Mesothelial cell of epicardium (in vitro differentiated cells): ENCODE measurements around the gene SEC22A. TPM values are rescaled to one million over a fixed set of nuclear protein-coding genes. Genes with fewer than 3 reads are reported as not detected.

Experiments
- DNase-seq, 2 experiments: peaks; one replicate each; pipeline ENCODE4 v3.0.0; 2021; ENCODE audit warnings: low spot score in 2 of 2; ENCODE audit not compliant: unreplicated experiment in 2 of 2
- H3K27ac Mint-ChIP-seq: 2 replicates; pipeline ENCODE4 v1.8.0; 2021; ENCODE audit warnings: mixed read lengths
- H3K27me3 Mint-ChIP-seq: 2 replicates; pipeline ENCODE4 v1.8.0; 2021; ENCODE audit warnings: low read depth, mixed read lengths
- H3K36me3 Mint-ChIP-seq: 2 replicates; pipeline ENCODE4 v1.8.0; 2021; ENCODE audit warnings: mixed read lengths
- H3K4me1 Mint-ChIP-seq: 2 replicates; pipeline ENCODE4 v1.8.0; 2021; ENCODE audit warnings: mixed read lengths
- H3K4me3 Mint-ChIP-seq: 2 replicates; pipeline ENCODE4 v1.8.0; 2021; ENCODE audit warnings: mild to moderate bottlenecking, moderate library complexity, mixed read lengths
- H3K9me3 Mint-ChIP-seq: 2 replicates; pipeline ENCODE4 v1.8.0; 2021; ENCODE audit warnings: mixed read lengths
- total RNA-seq: library from RNA; stranded (reverse); gene quantifications from 3 replicates; pipeline ENCODE4 v1.2.1, GENCODE V29; 2021
- TF ChIP-seq, protein P1 (sequence below): fragments of 200-600 bp; sonication (generic); IDR thresholded peaks from one replicate; pipeline ENCODE4 v1.5.0; 2021; ENCODE audit warnings: antibody characterized with exemption; ENCODE audit not compliant: unreplicated experiment

SEC22A gene
- total RNA-seq, 1 donor from 2014 or later = 16.3 TPM

DNA sequence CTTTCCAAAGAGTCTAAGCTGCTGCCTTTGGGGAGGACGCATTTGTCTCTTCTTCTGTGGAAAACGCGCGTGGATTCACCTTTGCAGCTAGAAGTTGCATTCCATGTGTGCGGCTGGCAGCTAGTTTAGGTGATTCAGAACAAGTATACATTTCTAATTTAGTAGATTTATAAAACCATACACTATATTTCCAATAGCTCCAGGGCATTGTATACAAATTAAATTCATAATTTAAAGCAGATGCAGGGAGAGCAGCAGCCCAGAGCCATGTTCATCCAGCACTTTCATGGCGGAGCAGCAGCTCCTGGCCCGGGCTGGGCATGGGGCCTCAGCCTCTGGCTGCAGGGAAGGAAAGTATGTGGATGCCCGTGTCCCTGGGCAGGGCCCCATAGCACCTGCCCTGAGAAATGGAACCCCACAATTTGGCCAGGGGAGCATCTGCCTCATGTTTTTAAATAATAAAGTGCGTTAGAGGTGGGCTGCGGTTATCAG lies 42.8 kb upstream of the SEC22A start:
- H3K36me3 Mint-ChIP-seq = peaks cover 8% of the 10 kb centered on the region
- TF ChIP-seq, protein P1, sequence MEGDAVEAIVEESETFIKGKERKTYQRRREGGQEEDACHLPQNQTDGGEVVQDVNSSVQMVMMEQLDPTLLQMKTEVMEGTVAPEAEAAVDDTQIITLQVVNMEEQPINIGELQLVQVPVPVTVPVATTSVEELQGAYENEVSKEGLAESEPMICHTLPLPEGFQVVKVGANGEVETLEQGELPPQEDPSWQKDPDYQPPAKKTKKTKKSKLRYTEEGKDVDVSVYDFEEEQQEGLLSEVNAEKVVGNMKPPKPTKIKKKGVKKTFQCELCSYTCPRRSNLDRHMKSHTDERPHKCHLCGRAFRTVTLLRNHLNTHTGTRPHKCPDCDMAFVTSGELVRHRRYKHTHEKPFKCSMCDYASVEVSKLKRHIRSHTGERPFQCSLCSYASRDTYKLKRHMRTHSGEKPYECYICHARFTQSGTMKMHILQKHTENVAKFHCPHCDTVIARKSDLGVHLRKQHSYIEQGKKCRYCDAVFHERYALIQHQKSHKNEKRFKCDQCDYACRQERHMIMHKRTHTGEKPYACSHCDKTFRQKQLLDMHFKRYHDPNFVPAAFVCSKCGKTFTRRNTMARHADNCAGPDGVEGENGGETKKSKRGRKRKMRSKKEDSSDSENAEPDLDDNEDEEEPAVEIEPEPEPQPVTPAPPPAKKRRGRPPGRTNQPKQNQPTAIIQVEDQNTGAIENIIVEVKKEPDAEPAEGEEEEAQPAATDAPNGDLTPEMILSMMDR = no peak
- no peak overlapping the region for H3K4me3 Mint-ChIP-seq
- H3K27ac Mint-ChIP-seq = no peak overlapping the region
- no peaks in the 10 kb centered on the region for H3K4me1 Mint-ChIP-seq
- no peaks in the 10 kb centered on the region for H3K27me3 Mint-ChIP-seq
- DNase-seq = no peak
- H3K9me3 Mint-ChIP-seq = no peaks in the 10 kb centered on the region

DNA sequence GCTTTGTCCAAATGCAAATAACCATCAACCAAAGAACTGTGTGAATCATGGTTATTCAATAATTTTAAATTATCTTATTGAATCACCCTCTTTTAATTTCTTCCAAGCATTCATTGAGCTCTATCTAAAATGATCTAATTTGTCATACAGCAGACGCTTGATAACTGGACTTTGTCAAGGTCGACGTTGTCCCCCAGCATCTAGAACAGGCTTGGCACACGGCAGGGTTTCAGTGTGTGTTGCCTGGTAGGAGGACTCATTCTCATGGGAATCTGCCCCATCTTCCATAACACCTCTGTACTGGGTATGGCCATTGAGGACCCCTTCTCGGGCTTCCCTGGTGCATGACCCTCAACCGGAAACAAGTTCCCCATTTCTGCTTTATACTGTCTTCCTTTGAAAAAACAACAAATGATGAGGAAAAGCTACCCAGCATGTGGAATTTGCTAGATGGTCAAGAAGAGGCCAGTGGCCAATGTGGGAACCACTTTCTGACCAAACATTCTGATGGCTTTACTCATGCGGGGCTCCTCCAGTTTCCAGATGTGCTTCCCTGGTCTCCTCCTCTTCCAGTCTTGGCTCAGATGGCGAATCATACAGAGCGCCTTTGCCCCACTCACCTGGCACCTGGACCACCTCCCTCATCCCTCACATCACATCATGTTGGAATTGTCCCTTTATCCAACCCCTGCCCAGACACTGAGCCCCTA lies 41.7 kb upstream of the SEC22A start:
- Mint-ChIP-seq H3K9me3 (peaks cover 4% of the 10 kb centered on the region), H3K4me1 (no peaks in the 10 kb centered on the region), H3K27ac (no peak overlapping the region), H3K36me3 (peaks cover 20% of the 10 kb centered on the region), H3K27me3 (no peaks in the 10 kb centered on the region), H3K4me3 (no peak overlapping the region)
- TF ChIP-seq, protein P1 = no peak
- DNase-seq = no peak

DNA sequence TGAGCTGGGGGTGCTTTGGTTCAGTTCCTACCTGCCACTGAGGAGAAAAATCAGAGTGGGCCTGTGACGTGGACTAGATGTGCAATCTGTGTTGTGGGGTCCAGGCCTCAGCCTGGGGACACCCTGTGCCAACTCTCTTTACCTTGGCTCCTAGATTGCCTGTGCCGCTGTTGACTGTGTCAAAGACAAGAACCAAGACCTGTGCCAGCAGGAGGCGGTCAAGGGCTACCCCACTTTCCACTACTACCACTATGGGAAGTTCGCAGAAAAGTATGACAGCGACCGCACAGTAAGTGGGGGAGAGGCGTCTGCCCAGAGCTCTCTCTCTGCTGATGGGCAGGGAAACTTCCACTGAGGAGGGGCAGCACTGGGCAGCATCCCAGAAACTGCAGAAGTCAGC lies 40.6 kb upstream of the SEC22A start:
- H3K4me3 Mint-ChIP-seq = no peak overlapping the region
- peaks cover 6% of the 10 kb centered on the region for H3K9me3 Mint-ChIP-seq
- H3K4me1 Mint-ChIP-seq = no peaks in the 10 kb centered on the region
- no peak overlapping the region for H3K27ac Mint-ChIP-seq
- DNase-seq = no peak
- H3K36me3 Mint-ChIP-seq = peaks cover 28% of the 10 kb centered on the region
- TF ChIP-seq, protein P1 = no peak
- H3K27me3 Mint-ChIP-seq = no peaks in the 10 kb centered on the region

DNA sequence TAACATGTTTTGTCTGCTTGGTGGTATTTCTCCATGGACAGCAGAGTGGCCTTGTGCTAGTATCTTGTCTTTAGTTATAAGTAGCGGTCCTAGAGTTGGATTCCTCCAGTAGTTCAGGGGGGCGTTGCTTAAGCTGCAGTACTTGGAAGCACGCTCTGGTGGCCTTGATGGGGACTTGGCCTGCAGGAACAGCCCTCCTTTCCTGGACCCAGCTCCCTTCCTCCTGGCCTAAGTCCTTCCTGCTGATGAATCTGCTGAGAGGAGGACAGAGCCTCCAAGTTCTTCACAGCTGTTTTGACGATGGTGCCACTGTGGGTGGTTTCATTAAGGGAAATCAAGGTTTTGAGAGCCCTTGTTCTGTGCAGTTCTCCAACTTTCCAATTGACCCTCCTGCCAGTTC lies 38.6 kb upstream of the SEC22A start:
- H3K27ac Mint-ChIP-seq = no peak overlapping the region

DNA sequence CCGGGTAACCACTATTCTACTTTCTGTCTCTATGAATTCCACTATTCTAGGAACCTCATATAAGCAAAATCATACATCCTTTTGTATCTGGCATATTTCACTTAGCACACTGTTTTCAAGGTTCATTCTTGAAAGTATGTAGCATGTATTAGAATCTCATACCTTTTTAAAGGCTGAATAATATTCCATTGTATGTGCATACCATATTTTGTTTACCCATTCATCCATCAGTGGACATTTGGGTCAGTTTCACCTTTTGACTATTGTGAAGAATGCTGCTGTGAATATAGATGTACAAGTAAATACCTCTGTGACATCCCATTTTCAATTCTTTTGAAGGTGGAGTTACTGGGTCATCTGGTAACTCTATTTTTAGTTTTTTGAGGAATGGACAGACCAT lies 36.6 kb upstream of the SEC22A start:
- no peak for DNase-seq
- Mint-ChIP-seq H3K9me3 (peaks cover 17% of the 10 kb centered on the region), H3K4me1 (no peaks in the 10 kb centered on the region), H3K36me3 (peaks cover 36% of the 10 kb centered on the region), H3K4me3 (no peak overlapping the region), H3K27me3 (no peaks in the 10 kb centered on the region), H3K27ac (no peak overlapping the region)
- TF ChIP-seq, protein P1 = no peak

More for the DNA sequence above, 38.6 kb upstream of the SEC22A start:
- TF ChIP-seq, protein P1 = no peak
- no peaks in the 10 kb centered on the region for H3K4me1 Mint-ChIP-seq
- H3K36me3 Mint-ChIP-seq = peaks cover 37% of the 10 kb centered on the region
- H3K9me3 Mint-ChIP-seq = peaks cover 16% of the 10 kb centered on the region
- no peak overlapping the region for H3K4me3 Mint-ChIP-seq
- H3K27me3 Mint-ChIP-seq = no peaks in the 10 kb centered on the region
- DNase-seq = no peak
